ENCODE results near the gene ISCU.

GRCh38 chr12:108586306-108586705 lies 23.9 kb downstream of the ISCU start:
- TF ChIP-seq CTCF (IDR thresholded peaks at IDR 0.05) (no peak), EZH2 (IDR thresholded peaks at IDR 0.05) (no peak)

Data from neural progenitor cell (in vitro differentiated cells).